Fibroblast of pulmonary artery (primary cell): Measurements from ENCODE around the gene SMARCE1.

ENCODE experiments used
- DNase-seq: peaks from one replicate; pipeline ENCODE4 v3.0.0-alpha.2; 2010; ENCODE audit warnings: low read depth
- H3K4me3 ChIP-seq: replicated peaks from 2 replicates; pipeline ENCODE4 v1.5.1; 2011; ENCODE audit warnings: low read depth, mild to moderate bottlenecking, control low read depth, low read length, moderate library complexity
- TF ChIP-seq, protein P1 (sequence below): IDR thresholded peaks from 2 replicates; pipeline ENCODE4 v1.5.1; 2011; ENCODE audit warnings: mild to moderate bottlenecking, control low read depth, low read length, inconsistent platforms; ENCODE audit errors: missing control alignments

Gene SMARCE1

DNA sequence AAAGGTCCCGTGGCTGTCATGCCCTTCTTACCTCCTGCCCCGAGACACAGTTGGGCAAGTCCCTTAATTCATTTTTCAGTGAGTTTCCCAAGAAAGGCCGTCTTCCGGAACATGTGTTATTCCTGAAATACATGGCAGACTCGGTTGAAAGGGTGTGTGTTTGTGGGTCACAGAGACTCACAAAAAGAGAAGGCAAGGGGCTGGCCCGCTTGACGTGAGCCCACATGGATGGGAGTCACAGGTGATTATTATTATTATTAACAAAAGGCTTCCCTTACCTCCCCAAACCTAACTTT is 48.2 kb downstream of the SMARCE1 start:
- TF ChIP-seq, protein P1, sequence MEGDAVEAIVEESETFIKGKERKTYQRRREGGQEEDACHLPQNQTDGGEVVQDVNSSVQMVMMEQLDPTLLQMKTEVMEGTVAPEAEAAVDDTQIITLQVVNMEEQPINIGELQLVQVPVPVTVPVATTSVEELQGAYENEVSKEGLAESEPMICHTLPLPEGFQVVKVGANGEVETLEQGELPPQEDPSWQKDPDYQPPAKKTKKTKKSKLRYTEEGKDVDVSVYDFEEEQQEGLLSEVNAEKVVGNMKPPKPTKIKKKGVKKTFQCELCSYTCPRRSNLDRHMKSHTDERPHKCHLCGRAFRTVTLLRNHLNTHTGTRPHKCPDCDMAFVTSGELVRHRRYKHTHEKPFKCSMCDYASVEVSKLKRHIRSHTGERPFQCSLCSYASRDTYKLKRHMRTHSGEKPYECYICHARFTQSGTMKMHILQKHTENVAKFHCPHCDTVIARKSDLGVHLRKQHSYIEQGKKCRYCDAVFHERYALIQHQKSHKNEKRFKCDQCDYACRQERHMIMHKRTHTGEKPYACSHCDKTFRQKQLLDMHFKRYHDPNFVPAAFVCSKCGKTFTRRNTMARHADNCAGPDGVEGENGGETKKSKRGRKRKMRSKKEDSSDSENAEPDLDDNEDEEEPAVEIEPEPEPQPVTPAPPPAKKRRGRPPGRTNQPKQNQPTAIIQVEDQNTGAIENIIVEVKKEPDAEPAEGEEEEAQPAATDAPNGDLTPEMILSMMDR = no peak
- H3K4me3 ChIP-seq = no peak overlapping the region
- no peak for DNase-seq

DNA sequence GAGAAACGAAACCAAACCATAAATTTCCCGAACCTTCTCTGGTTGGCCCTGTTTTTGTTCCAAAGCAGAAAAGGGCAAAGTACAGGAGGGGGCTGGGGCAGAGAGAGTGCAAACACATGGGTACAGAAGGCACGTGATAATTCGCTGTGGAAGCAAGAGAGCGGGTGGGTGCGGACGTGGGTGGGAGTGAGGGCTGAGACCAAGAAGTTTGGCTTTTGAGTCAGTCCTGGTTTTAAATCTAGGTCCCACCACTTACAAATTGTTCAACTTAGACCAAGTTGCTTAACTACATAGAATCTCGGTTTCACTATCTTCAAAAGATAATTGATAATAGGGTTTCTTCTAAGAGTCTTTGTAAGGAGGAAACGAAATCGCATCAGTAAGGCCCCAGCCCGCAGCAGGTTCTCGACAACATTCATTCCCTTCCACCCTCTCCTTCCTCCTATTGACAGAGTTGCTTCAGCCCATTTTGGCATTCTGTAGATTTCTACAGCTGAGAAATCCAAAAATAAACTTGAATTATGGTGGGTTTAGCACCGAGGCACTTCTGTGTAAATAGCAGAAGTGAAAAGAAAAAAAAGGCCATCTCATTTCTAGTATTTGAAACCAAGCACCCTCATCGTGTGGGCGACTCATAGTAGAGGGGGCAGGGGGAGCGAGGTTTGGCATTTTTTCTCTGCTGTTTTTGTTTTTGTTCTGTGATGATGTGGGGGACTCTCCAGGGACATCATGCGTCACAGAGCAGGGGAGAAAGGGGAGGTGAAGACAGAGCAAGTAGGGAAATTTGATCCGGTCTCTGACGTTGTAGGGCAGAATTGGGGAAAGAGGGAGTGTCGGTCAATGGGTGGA is 48.8 kb downstream of the SMARCE1 start:
- H3K4me3 ChIP-seq = no peak overlapping the region
- TF ChIP-seq, protein P1 = no peak
- DNase-seq = peak; percentile 53

DNA sequence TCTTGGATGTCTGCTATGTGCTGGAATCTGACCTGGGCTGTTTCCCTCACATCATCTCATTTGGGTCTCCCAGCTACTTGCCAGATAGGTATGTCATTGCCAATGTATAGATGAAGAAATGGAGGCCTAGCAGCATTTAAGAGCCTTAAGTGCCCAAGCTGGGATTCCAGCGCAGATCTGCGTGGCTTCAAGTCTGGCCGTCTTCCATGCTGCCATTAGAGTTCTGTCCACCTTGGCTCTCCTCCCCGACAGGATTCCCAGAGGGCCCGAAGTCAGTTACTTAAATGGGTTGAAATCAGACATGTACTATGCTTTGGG is 49.4 kb downstream of the SMARCE1 start:
- TF ChIP-seq, protein P1 = no peak
- no peak overlapping the region for H3K4me3 ChIP-seq
- DNase-seq = no peak

DNA sequence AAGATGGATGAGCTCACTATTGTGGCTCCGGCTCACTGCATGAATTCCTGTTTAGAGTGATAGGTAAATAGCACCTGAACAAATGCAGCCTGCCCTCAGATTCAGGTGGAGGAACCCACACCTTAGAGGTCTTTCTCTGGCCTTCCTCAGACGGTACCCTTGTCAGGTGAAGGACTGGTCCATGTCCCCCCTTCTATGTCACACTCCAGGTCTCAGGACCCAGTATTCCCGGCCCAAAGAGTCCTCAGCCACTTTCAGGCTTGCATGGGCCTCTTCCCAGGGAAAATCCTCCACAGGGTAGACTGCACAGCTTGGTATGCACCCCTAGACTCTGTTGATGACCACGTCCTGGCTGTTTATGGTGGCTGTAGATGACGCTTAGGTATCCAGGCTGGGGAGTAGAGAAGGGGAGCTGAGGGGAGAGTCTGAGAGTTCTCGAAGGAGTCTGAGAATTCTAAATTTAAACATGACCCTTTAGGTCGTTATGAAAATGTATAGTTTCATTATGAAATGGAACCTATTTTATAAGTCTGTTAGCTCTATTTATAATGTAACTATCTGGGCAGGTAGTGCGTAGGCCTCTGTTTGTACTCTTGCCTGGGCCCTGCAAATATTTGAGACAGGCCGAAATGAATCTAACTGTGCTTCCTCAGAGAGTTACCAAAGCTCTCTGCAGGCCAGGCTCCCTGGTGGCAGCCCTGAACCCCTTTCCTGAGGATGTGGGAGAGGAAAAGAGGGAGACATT is 49.9 kb downstream of the SMARCE1 start:
- no peak for DNase-seq
- H3K4me3 ChIP-seq = no peak overlapping the region
- TF ChIP-seq, protein P1 = no peak

DNA sequence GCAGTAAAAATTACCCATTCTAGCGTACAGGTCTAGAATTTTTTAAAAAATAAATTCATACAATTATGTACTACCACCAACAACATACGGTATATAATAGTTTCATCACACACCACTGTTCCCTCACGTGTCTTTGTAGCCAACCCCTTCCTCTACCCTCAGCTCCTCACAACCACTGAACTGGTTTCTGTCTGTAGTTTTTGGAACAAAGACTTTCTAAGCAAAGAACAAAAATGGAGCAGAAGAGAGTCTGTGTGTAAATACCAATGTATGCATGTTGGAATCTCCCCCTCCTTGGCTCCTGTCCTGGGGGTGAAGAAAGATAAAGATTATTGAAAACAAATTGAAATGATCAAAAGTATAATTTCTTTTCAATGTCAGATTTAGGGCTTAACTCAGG is 50.5 kb downstream of the SMARCE1 start:
- TF ChIP-seq, protein P1 = no peak
- DNase-seq = no peak
- no peak overlapping the region for H3K4me3 ChIP-seq

DNA sequence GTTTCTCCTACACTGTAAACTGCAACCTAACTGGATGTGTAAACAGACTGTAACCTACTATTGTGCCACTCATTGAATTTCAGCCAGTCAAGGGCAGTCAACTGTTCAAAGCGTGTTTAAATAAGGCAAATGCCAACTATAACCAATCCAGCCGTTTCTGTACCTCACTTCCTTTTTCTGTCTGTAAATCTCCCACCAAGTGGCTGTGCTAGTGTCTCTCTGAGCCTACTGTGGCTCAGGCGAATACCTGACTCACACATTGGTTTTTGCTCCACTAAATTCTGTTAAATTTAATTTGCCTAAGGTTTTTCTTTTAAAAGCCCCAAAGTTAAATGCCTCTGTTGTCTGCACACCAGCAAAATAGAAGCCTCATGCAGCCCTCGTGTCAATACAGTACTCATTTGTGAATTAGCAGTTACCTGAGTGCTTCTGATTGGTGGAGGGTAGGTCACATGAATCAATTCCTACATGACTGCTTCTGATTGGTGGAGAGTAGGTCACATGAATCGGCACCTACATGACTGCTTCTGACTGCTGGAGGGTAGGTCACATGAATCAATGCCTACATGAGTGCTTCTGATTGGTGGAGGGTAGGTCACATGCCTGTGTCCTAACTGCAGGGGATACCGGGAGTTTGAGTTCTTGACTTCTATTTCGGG is 51.2 kb downstream of the SMARCE1 start:
- DNase-seq = peak; percentile 9
- TF ChIP-seq, protein P1 = no peak
- no peak overlapping the region for H3K4me3 ChIP-seq
